HEK293 (cell line): ENCODE measurements around the gene DLK2.

Experiments
- YY1 ChIP-seq: fragments of 450-650 bp; formaldehyde crosslinking; IDR thresholded peaks from 2 replicates; pipeline ENCODE4 v1.5.1; 2018; ENCODE audit warnings: missing biosample characterization, missing genetic modification characterization
- ZNF16 ChIP-seq: fragments of 450-650 bp; formaldehyde crosslinking; IDR thresholded peaks from 2 replicates; pipeline ENCODE4 v1.5.1; 2016; ENCODE audit warnings: low read depth, missing biosample characterization, missing genetic modification characterization
- ZNF530 ChIP-seq: fragments of 450-650 bp; formaldehyde crosslinking; IDR thresholded peaks from 2 replicates; pipeline ENCODE4 v1.5.1; 2016; ENCODE audit warnings: low read depth, missing biosample characterization, missing genetic modification characterization
- ZNF544 ChIP-seq: fragments of 450-650 bp; formaldehyde crosslinking; IDR thresholded peaks from 2 replicates; pipeline ENCODE4 v1.5.0; 2017; ENCODE audit warnings: missing biosample characterization, missing genetic modification characterization
- ZNF560 ChIP-seq: fragments of 450-650 bp; formaldehyde crosslinking; IDR thresholded peaks from 2 replicates; pipeline ENCODE4 v1.5.1; 2017; ENCODE audit warnings: missing biosample characterization, missing genetic modification characterization, borderline replicate concordance
- ZNF571 ChIP-seq: fragments of 450-650 bp; formaldehyde crosslinking; IDR thresholded peaks from 2 replicates; pipeline ENCODE4 v1.5.0; 2017; ENCODE audit warnings: missing biosample characterization, missing genetic modification characterization
- ZNF776 ChIP-seq: fragments of 450-650 bp; formaldehyde crosslinking; IDR thresholded peaks from 2 replicates; pipeline ENCODE4 v1.5.0; 2017; ENCODE audit warnings: missing biosample characterization, missing genetic modification characterization, borderline replicate concordance
- TF ChIP-seq, protein P1 (sequence below): fragments of 450-650 bp; formaldehyde crosslinking; IDR thresholded peaks from 2 replicates; pipeline ENCODE4 v1.5.1; 2016; ENCODE audit warnings: missing biosample characterization, missing genetic modification characterization

DNA sequence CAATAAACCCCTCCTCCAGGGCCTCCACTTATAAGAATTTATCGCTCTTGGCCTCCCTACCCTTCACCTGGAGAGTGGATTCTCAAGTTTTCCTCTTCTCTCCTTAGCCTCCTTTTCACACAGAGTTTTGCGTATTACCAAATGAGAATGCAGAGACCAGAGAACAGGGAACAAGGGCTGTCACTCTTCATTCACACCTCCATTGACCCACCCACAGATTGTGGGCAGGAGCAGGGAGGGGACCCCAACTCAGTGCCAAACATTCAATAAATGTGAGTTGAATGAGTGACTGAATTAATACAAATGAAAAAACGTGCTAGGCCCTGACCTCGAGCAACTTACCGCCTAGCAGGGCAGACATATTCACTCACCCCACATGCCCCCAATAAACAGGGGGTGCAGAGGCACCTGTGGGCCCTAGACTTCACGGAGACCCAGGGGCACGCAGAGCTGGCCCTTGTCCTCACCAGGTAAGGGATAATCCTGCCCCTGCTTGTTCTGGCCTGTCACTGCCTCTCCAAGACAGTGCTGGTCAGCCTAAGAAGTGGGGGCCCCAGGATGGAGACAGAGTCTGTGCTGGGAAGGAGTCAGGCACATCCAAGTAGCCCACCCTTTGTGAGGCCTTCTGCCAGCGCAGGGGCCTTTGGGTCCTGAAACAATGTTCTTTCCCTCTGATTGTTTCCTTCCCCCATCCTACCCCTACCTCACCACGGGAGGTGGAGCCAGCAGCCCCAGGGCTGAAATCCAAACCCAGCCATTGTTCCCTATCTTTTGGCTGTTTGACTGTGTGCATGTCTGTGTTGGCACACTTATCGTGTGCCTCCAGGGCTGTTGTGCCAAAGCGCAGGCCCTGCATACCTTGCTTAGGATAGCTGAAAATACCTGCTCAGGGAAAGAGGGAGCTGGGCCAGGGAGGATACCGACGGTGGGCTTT is 13.7 kb upstream of the DLK2 start:
- TF ChIP-seq, protein P1, sequence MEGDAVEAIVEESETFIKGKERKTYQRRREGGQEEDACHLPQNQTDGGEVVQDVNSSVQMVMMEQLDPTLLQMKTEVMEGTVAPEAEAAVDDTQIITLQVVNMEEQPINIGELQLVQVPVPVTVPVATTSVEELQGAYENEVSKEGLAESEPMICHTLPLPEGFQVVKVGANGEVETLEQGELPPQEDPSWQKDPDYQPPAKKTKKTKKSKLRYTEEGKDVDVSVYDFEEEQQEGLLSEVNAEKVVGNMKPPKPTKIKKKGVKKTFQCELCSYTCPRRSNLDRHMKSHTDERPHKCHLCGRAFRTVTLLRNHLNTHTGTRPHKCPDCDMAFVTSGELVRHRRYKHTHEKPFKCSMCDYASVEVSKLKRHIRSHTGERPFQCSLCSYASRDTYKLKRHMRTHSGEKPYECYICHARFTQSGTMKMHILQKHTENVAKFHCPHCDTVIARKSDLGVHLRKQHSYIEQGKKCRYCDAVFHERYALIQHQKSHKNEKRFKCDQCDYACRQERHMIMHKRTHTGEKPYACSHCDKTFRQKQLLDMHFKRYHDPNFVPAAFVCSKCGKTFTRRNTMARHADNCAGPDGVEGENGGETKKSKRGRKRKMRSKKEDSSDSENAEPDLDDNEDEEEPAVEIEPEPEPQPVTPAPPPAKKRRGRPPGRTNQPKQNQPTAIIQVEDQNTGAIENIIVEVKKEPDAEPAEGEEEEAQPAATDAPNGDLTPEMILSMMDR = no peak
- no peak for TF ChIP-seq ZNF560 (tag by site-specific recombination)
- no peak for TF ChIP-seq ZNF544 (tag by site-specific recombination)
- no peak for TF ChIP-seq ZNF571 (tag by site-specific recombination)
- no peak for TF ChIP-seq ZNF530 (tag by site-specific recombination)
- no peak for TF ChIP-seq YY1 (tag by site-specific recombination)
- TF ChIP-seq ZNF16 (tag by site-specific recombination) = no peak
- TF ChIP-seq ZNF776 = no peak
